H1 (cell line): Measurements from ENCODE around the gene SYT17. TPM values are rescaled to one million over a fixed set of nuclear protein-coding genes. Genes with fewer than 3 reads are reported as not detected.

Source experiments
- CTCF ChIA-PET: fragments of 300-600 bp; sonication (Branson Sonifier 250); formaldehyde crosslinking; loops from one replicate; lab custom pipeline; 2021; ENCODE audit not compliant: partially characterized antibody; lab: Charles Lee
- POLR2A ChIA-PET: fragments of 300-600 bp; sonication (Branson Sonifier 250); formaldehyde crosslinking; loops from one replicate; lab custom pipeline; 2021; ENCODE audit warnings: inconsistent platforms; ENCODE audit not compliant: partially characterized antibody; lab: Charles Lee
- DNase-seq, 2 experiments: peaks; one replicate each; pipeline versions ENCODE4 v3.0.0 to v3.0.0-alpha.2; 2010 to 2022; ENCODE audit warnings: low spot score in 2 of 2, low read depth in 1 of 2, mixed read lengths in 1 of 2
- FAIRE-seq: peaks from 2 replicates; lab custom pipeline; 2011; peaks lifted over from hg19 to GRCh38; lab: Jason Lieb, UNC
- H2AFZ ChIP-seq: 2 replicates; pipeline ENCODE4 v1.8.1; 2012; ENCODE audit warnings: low read length, inconsistent platforms
- H2AK5ac ChIP-seq: 2 replicates; pipeline ENCODE4 v1.6.1; 2013; ENCODE audit warnings: low read depth, low read length
- H2BK120ac ChIP-seq: replicated peaks from 2 replicates; pipeline ENCODE3; 2013; ENCODE audit warnings: low read depth, low read length, inconsistent platforms
- H2BK12ac ChIP-seq: 2 replicates; pipeline ENCODE4 v1.6.1; 2013; ENCODE audit warnings: low read depth, low read length
- H2BK15ac ChIP-seq: 2 replicates; pipeline ENCODE4 v1.6.1; 2013; ENCODE audit warnings: low read length
- H2BK20ac ChIP-seq: 2 replicates; pipeline ENCODE4 v1.6.1; 2013; ENCODE audit warnings: low read length
- H2BK5ac ChIP-seq: 2 replicates; pipeline ENCODE4 v1.6.1; 2013; ENCODE audit warnings: low read depth, low read length
- H3K14ac ChIP-seq: 2 replicates; pipeline ENCODE4 v1.6.1; 2013; ENCODE audit warnings: inconsistent platforms; ENCODE audit not compliant: insufficient read length
- H3K18ac ChIP-seq: 2 replicates; pipeline ENCODE4 v1.6.1; 2013; ENCODE audit warnings: low read length; ENCODE audit errors: extremely low read depth
- H3K23ac ChIP-seq: 2 replicates; pipeline ENCODE4 v1.6.1; 2013; ENCODE audit warnings: inconsistent platforms; ENCODE audit not compliant: insufficient read length
- H3K23me2 ChIP-seq: 2 replicates; pipeline ENCODE4 v1.6.1; 2013; ENCODE audit warnings: low read depth, low read length
- H3K27ac ChIP-seq: 2 replicates; pipeline ENCODE4 v1.6.1; 2011; ENCODE audit warnings: low read depth, low read length, inconsistent platforms
- H3K27me3 ChIP-seq, 4 experiments: replicated peaks in 1 of 4; 1 replicate in 1 of 4; 2 replicates in 3 of 4; pipeline versions ENCODE4 v1.6.1 to v1.8.1; 2011 to 2013; ENCODE audit warnings: low read length in 3 of 4, mild to moderate bottlenecking in 3 of 4, inconsistent platforms in 2 of 4, mixed read lengths in 2 of 4, moderate library complexity in 1 of 4; ENCODE audit not compliant: control insufficient read depth in 3 of 4, insufficient read depth in 3 of 4; ENCODE audit errors: extremely low read depth in 1 of 4
- H3K36me3 ChIP-seq, 4 experiments: 2 replicates each; pipeline versions ENCODE4 v1.6.1 to v1.8.1; 2011 to 2013; ENCODE audit warnings: mild to moderate bottlenecking in 4 of 4, low read length in 3 of 4, moderate library complexity in 2 of 4, control low read depth in 1 of 4, inconsistent platforms in 1 of 4; ENCODE audit not compliant: insufficient read depth in 4 of 4, control insufficient read depth in 2 of 4
- H3K4ac ChIP-seq: replicated peaks from 2 replicates; pipeline ENCODE3; 2013; ENCODE audit warnings: low read length, low read depth, mixed read lengths, inconsistent platforms; ENCODE audit not compliant: insufficient read length
- H3K4me1 ChIP-seq, 4 experiments: replicated peaks in 1 of 4; 1 replicate in 1 of 4; 2 replicates in 3 of 4; pipeline versions ENCODE4 v1.6.1 to v1.8.1; 2011 to 2013; ENCODE audit warnings: low read length in 3 of 4, inconsistent platforms in 2 of 4, mixed read lengths in 1 of 4; ENCODE audit not compliant: insufficient read depth in 4 of 4, control insufficient read depth in 3 of 4
- H3K4me2 ChIP-seq, 2 experiments: 2 replicates each; pipeline versions ENCODE4 v1.6.1 to v1.8.1; 2011 to 2013; ENCODE audit warnings: low read depth in 2 of 2, low read length in 2 of 2, control low read depth in 1 of 2, inconsistent platforms in 1 of 2, mild to moderate bottlenecking in 1 of 2; ENCODE audit not compliant: insufficient read depth in 1 of 2
- H3K4me3 ChIP-seq, 4 experiments: fragments of 200-600, 300-600 bp in 1 of 4; sonication (generic), shearing (Covaris generic), sonication (Bioruptor Twin) in 1 of 4; 2 replicates each; pipeline versions ENCODE4 v1.5.1 to v1.8.1; 2011 to 2016; ENCODE audit warnings: low read length in 4 of 4, low read depth in 3 of 4, control low read depth in 2 of 4, inconsistent platforms in 2 of 4, mild to moderate bottlenecking in 2 of 4, mixed read lengths in 1 of 4, moderate library complexity in 1 of 4; ENCODE audit not compliant: insufficient read depth in 2 of 4; ENCODE audit errors: extremely low read depth in 1 of 4
- H3K56ac ChIP-seq: replicated peaks from 2 replicates; pipeline ENCODE3; 2013; ENCODE audit warnings: low read depth, mild to moderate bottlenecking, mixed read lengths, low read length, inconsistent platforms; ENCODE audit not compliant: insufficient read length
- H3K79me1 ChIP-seq: 2 replicates; pipeline ENCODE4 v1.6.1; 2013; ENCODE audit warnings: low read depth, low read length, control low read depth
- H3K79me2 ChIP-seq, 2 experiments: 2 replicates each; pipeline versions ENCODE4 v1.6.1 to v1.8.1; 2012 to 2013; ENCODE audit warnings: low read length in 2 of 2, mild to moderate bottlenecking in 2 of 2, inconsistent platforms in 1 of 2; ENCODE audit not compliant: insufficient read depth in 2 of 2, control insufficient read depth in 1 of 2
- H3K9ac ChIP-seq, 4 experiments: replicated peaks in 1 of 4; 1 replicate in 1 of 4; 2 replicates in 3 of 4; pipeline versions ENCODE4 v1.6.1 to v1.8.1; 2011 to 2013; ENCODE audit warnings: low read depth in 3 of 4, low read length in 3 of 4, control low read depth in 2 of 4, mild to moderate bottlenecking in 2 of 4, moderate library complexity in 2 of 4, inconsistent platforms in 1 of 4; ENCODE audit errors: extremely low read depth in 1 of 4
- H3K9me3 ChIP-seq, 2 experiments: 2 replicates each; pipeline versions ENCODE4 v1.6.1 to v1.8.1; 2012 to 2013; ENCODE audit warnings: mild to moderate bottlenecking in 2 of 2, moderate library complexity in 2 of 2, control low read depth in 1 of 2, inconsistent platforms in 1 of 2, low read depth in 1 of 2, low read length in 1 of 2, mixed read lengths in 1 of 2; ENCODE audit not compliant: insufficient read depth in 2 of 2
- H4K20me1 ChIP-seq, 2 experiments: replicated peaks in 1 of 2; 2 replicates each; pipeline versions ENCODE3 to v1.8.1; 2011 to 2013; ENCODE audit warnings: inconsistent platforms in 2 of 2, low read length in 2 of 2, mild to moderate bottlenecking in 1 of 2; ENCODE audit not compliant: insufficient read depth in 2 of 2, control insufficient read depth in 1 of 2
- H4K5ac ChIP-seq: 2 replicates; pipeline ENCODE4 v1.6.1; 2013; ENCODE audit warnings: low read length, low read depth, mixed read lengths, inconsistent platforms; ENCODE audit not compliant: insufficient read length
- H4K8ac ChIP-seq: 2 replicates; pipeline ENCODE4 v1.8.0; 2013; ENCODE audit warnings: mild to moderate bottlenecking, moderate library complexity, low read length, inconsistent platforms; ENCODE audit not compliant: insufficient read depth; ENCODE audit errors: extremely low read depth
- H4K91ac ChIP-seq: replicated peaks from 2 replicates; pipeline ENCODE3; 2013; ENCODE audit warnings: low read length, mixed read lengths, inconsistent platforms; ENCODE audit not compliant: insufficient read length
- CBX5 ChIP-seq: fragments of 300-800, 300-1000 bp; sonication (generic); IDR thresholded peaks from 2 replicates; pipeline ENCODE4 v1.7.1; 2016; ENCODE audit warnings: antibody characterized with exemption, low read length, low read depth
- CBX8 ChIP-seq: fragments of 300-800, 300-1000 bp; sonication (generic); IDR thresholded peaks from 2 replicates; pipeline ENCODE4 v1.7.1; 2016; ENCODE audit warnings: low read depth, low read length, borderline replicate concordance
- GTF2F1 ChIP-seq: IDR thresholded peaks from 2 replicates; pipeline ENCODE4 v1.6.1; 2012; ENCODE audit warnings: low read depth, low read length, improper control_type of control experiment, borderline replicate concordance
- SRF ChIP-seq: IDR thresholded peaks from 2 replicates; pipeline ENCODE4 v1.6.1; 2011; ENCODE audit warnings: mild to moderate bottlenecking, low read depth, low read length, moderate library complexity
- SUZ12 ChIP-seq: fragments of 200-600 bp; sonication (generic); IDR thresholded peaks from 2 replicates; pipeline ENCODE4 v1.6.1; 2012; ENCODE audit warnings: mild to moderate bottlenecking, inconsistent platforms, low read length, moderate library complexity, mixed read lengths
- WGBS, 2 experiments: shearing (Covaris generic) in 1 of 2; methylation state at CpG; one replicate each; pipeline versions ENCODE4 v1.1.6 to v1.1.7; 2013 to 2015; ENCODE audit warnings: low lambda C conversion rate in 2 of 2, mixed read lengths in 2 of 2, inconsistent platforms in 1 of 2, low coverage in 1 of 2, missing lambda C conversion rate in 1 of 2; ENCODE audit not compliant: insufficient replicate concordance in 2 of 2, insufficient coverage in 1 of 2, insufficient read length in 1 of 2; ENCODE audit errors: extremely low coverage in 1 of 2, missing lambda C conversion rate in 1 of 2; 5-methylcytosine and 5-hydroxymethylcytosine counted together
- polyA plus RNA-seq, 7 experiments: library from polyadenylated mRNA; depleted of rRNA in 3 of 7; stranded (reverse) in 5 of 7; unstranded in 2 of 7; fragments of >200 nt in 5 of 7; fragments of 200-250 nt in 2 of 7; gene quantifications; 1 replicate in 5 of 7; 2 replicates in 1 of 7; 4 replicates in 1 of 7; pipeline versions ENCODE4 v1.2.1 to v1.2.3, GENCODE V29; 2011 to 2013; ENCODE audit warnings: missing spikeins in 2 of 7, mixed read lengths in 2 of 7
- total RNA-seq: library from RNA; stranded (reverse); fragmentation: NEBNext Ultra II Directional; extraction: Animal tissue kit (Norgen Biotek cat#: 25700); gene quantifications from 2 replicates; pipeline ENCODE4 v1.2.1, GENCODE V29; 2021
- TF ChIP-seq, protein P1 (sequence below): IDR thresholded peaks from 2 replicates; pipeline ENCODE4 v1.6.1; 2012; ENCODE audit warnings: low read length, inconsistent platforms

Gene SYT17
- total and polyA plus RNA-seq, 2 of the 8 experiments (the other 6 are each of a cell fraction or from before 2014, with no cell fraction given) = 5.8 to 18.1 TPM

GRCh38 chr16:19212059-19212458 is 44.0 kb downstream of the SYT17 start:
- WGBS, 2 experiments = 98% methylated on average over 5 of the region's 5 CpGs; no CpG with 5 or more reads in 1 of the 2 experiments
- TF ChIP-seq CBX5 = no peak
- no peak for TF ChIP-seq SRF
- no peak for TF ChIP-seq GTF2F1
- no peak for TF ChIP-seq CBX8
- TF ChIP-seq SUZ12 = no peak
- TF ChIP-seq, protein P1, sequence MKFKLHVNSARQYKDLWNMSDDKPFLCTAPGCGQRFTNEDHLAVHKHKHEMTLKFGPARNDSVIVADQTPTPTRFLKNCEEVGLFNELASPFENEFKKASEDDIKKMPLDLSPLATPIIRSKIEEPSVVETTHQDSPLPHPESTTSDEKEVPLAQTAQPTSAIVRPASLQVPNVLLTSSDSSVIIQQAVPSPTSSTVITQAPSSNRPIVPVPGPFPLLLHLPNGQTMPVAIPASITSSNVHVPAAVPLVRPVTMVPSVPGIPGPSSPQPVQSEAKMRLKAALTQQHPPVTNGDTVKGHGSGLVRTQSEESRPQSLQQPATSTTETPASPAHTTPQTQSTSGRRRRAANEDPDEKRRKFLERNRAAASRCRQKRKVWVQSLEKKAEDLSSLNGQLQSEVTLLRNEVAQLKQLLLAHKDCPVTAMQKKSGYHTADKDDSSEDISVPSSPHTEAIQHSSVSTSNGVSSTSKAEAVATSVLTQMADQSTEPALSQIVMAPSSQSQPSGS = no peak

More at GRCh38 chr16:19212059-19212458, 44.0 kb downstream of the SYT17 start:
- Histone ChIP-seq H3K36me3 (no peaks in the 10 kb centered on the region), H3K4me3 (no peak overlapping the region), H4K8ac (no peak overlapping the region), H4K91ac (no peak overlapping the region), H2BK120ac (no peak overlapping the region), H2BK5ac (no peak overlapping the region), H3K4me2 (no peak overlapping the region), H2BK12ac (no peak overlapping the region), H3K56ac (no peak overlapping the region), H3K27me3 (no peaks in the 10 kb centered on the region), H3K23me2 (peaks cover 3% of the 10 kb centered on the region; the same call in 1 of the 2 replicates), H2AFZ (no peak overlapping the region), H2BK20ac (no peak overlapping the region), H3K18ac (no peak overlapping the region), H3K9me3 (0 out of 4 replicates have a peak, but pooled peaks cover 0 to 4% of the 10 kb centered on the region in 2 experiments), H2BK15ac (no peak overlapping the region), H3K4me1 (peaks cover 0 to 5% (median 0%) of the 10 kb centered on the region in 4 experiments; a peak in 3 of 7 replicates), H3K9ac (no peak overlapping the region), H3K14ac (no peak overlapping the region), H2AK5ac (no peak overlapping the region), H3K79me1 (no peaks in the 10 kb centered on the region), H4K5ac (no peak overlapping the region), H3K4ac (no peak overlapping the region), H3K27ac (no peak overlapping the region), H3K23ac (no peak overlapping the region), H4K20me1 (no peaks in the 10 kb centered on the region), H3K79me2 (no peaks in the 10 kb centered on the region)
- POLR2A ChIA-PET = interaction anchor here (0.7 kb wide), 1 partner anchor 22 kb away, joined by 3 read pairs; no protein-coding TSS in a partner anchor
- FAIRE-seq = no peak
- DNase-seq = no peak
- CTCF ChIA-PET = interaction anchor here (1.1 to 3.6 kb wide), 3 partner anchors 12 to 184 kb away, joined by 3 to 39 read pairs (median 4); no protein-coding TSS in a partner anchor
